GM12878 (cell line): Measurements from ENCODE around the gene CCDC9. TPM values are rescaled to one million over a fixed set of nuclear protein-coding genes. Genes with fewer than 3 reads are reported as not detected.

ENCODE experiments used
- ATAC-seq: fragments of 200-7000 bp; cut with Tn5 transposase; 3 replicates; pipeline ENCODE4 v1.9.1; 2020; ENCODE audit warnings: mild to moderate bottlenecking, moderate library complexity
- BruUV-seq: library from RNA; stranded (reverse); fragments of 400-500 nt; replicated peaks from 2 replicates; lab custom pipeline; 2021; lab: Mats Ljungman, UMichigan
- CTCF ChIA-PET: fragments of 300-600 bp; sonication (Branson Sonifier 250); formaldehyde crosslinking; extraction: SDS; loops from one replicate; lab custom pipeline; 2021; ENCODE audit warnings: inconsistent platforms; lab: Yijun Ruan, JAX
- POLR2A ChIA-PET: fragments of 350-600 bp; formaldehyde crosslinking; extraction: SDS; loops from one replicate; lab custom pipeline; 2021; ENCODE audit warnings: inconsistent platforms; lab: Charles Lee
- RAD21 ChIA-PET: fragments of 300-600 bp; sonication (Branson Sonifier 250); formaldehyde crosslinking; loops from one replicate; lab custom pipeline; 2023; ENCODE audit warnings: antibody characterized with exemption; ENCODE audit not compliant: unreplicated experiment; lab: Charles Lee
- SMC1A ChIA-PET: fragments of 300-600 bp; sonication (Branson Sonifier 250); formaldehyde crosslinking; loops from one replicate; lab custom pipeline; 2023; ENCODE audit not compliant: unreplicated experiment, uncharacterized antibody; lab: Charles Lee
- DNase-seq: peaks from one replicate; pipeline ENCODE4 v3.0.0-alpha.2; 2011; ENCODE audit warnings: low read depth, low spot score
- FAIRE-seq: peaks from 3 replicates; lab custom pipeline; 2011; peaks lifted over from hg19 to GRCh38; lab: Jason Lieb, UNC
- H2AFZ ChIP-seq: 2 replicates; pipeline ENCODE4 v1.6.0; 2011; ENCODE audit warnings: low read depth, low read length, control low read depth; ENCODE audit not compliant: control insufficient read depth
- H3K27ac ChIP-seq: 2 replicates; pipeline ENCODE4 v1.5.1; 2011; ENCODE audit warnings: control low read depth; ENCODE audit not compliant: control insufficient read depth, insufficient read depth
- H3K27me3 ChIP-seq, 2 experiments: replicated peaks in 1 of 2; 2 replicates each; pipeline versions ENCODE4 v1.6.0 to v1.6.1; 2011; ENCODE audit warnings: low read length in 1 of 2; ENCODE audit not compliant: control insufficient read depth in 2 of 2, insufficient read depth in 2 of 2
- H3K36me3 ChIP-seq, 2 experiments: 2 replicates each; pipeline ENCODE4 v1.5.1; 2011; ENCODE audit warnings: low read length in 1 of 2; ENCODE audit not compliant: control insufficient read depth in 2 of 2, insufficient read depth in 2 of 2
- H3K4me1 ChIP-seq: 2 replicates; pipeline ENCODE4 v1.6.1; 2011; ENCODE audit warnings: mild to moderate bottlenecking, low read length, moderate library complexity, mixed read lengths; ENCODE audit not compliant: control insufficient read depth, insufficient read depth
- H3K4me2 ChIP-seq: 2 replicates; pipeline ENCODE4 v1.6.0; 2011; ENCODE audit warnings: control low read depth; ENCODE audit not compliant: control insufficient read depth, insufficient read depth
- H3K4me3 ChIP-seq: fragments of 200-600 bp; sonication (generic); 2 replicates; pipeline ENCODE4 v1.5.1; 2016
- H3K79me2 ChIP-seq: 2 replicates; pipeline ENCODE4 v1.6.0; 2011; ENCODE audit warnings: low read length; ENCODE audit not compliant: control insufficient read depth, insufficient read depth
- H3K9ac ChIP-seq: 2 replicates; pipeline ENCODE4 v1.8.0; 2011; ENCODE audit warnings: low read length, control low read depth, mixed read lengths; ENCODE audit not compliant: control insufficient read depth, insufficient read depth
- H3K9me3 ChIP-seq: replicated peaks from 3 replicates; pipeline ENCODE4 v1.5.1; 2011; ENCODE audit warnings: mild to moderate bottlenecking, low read length; ENCODE audit not compliant: control insufficient read depth, insufficient read depth
- H4K20me1 ChIP-seq: 2 replicates; pipeline ENCODE4 v1.6.0; 2011; ENCODE audit not compliant: control insufficient read depth, insufficient read depth
- BACH1 ChIP-seq: fragments of 450-650 bp; IDR thresholded peaks from 2 replicates; pipeline ENCODE4 v1.6.1; 2017; ENCODE audit warnings: mild to moderate bottlenecking, borderline replicate concordance
- LARP7 ChIP-seq: fragments of 450-650 bp; IDR thresholded peaks from 2 replicates; pipeline ENCODE4 v1.6.1; 2017; ENCODE audit warnings: mild to moderate bottlenecking
- PBX3 ChIP-seq: IDR thresholded peaks from 2 replicates; pipeline ENCODE4 v1.6.1; 2011; ENCODE audit warnings: mild to moderate bottlenecking, low read depth, low read length, moderate library complexity; ENCODE audit not compliant: insufficient replicate concordance
- PML ChIP-seq: IDR thresholded peaks from 2 replicates; pipeline ENCODE4 v1.6.1; 2012; ENCODE audit warnings: low read length, inconsistent platforms
- POLR2A ChIP-seq: IDR thresholded peaks from 2 replicates; pipeline ENCODE4 v1.6.1; 2011; ENCODE audit warnings: low read depth, mild to moderate bottlenecking, low read length
- RELA ChIP-seq: fragments of 450-650 bp; IDR thresholded peaks from 2 replicates; pipeline ENCODE4 v1.8.0; 2014; ENCODE audit warnings: borderline replicate concordance; ENCODE audit not compliant: partially characterized antibody
- SP1 ChIP-seq: IDR thresholded peaks from one replicate; pipeline ENCODE4 v1.6.1; 2011; ENCODE audit warnings: low read depth, low read length
- TCF3 ChIP-seq: IDR thresholded peaks from 2 replicates; pipeline ENCODE4 v1.6.1; 2012; ENCODE audit warnings: low read depth, mild to moderate bottlenecking, low read length, borderline replicate concordance; ENCODE audit not compliant: insufficient read depth
- ZNF274 ChIP-seq: IDR thresholded peaks from one replicate; pipeline ENCODE4 v1.8.0; 2011; ENCODE audit not compliant: insufficient read length, insufficient read depth
- WGBS: methylation state at CpG from one replicate; pipeline ENCODE4 v1.1.6; 2016; ENCODE audit warnings: low lambda C conversion rate; ENCODE audit not compliant: insufficient replicate concordance, insufficient coverage; ENCODE audit errors: missing lambda C conversion rate; 5-methylcytosine and 5-hydroxymethylcytosine counted together
- in situ Hi-C: fragments of 300-500 bp; cut with MboI; formaldehyde crosslinking; loops from 9 replicates; pipeline ENCODE4 v1.14.3; 2018; ENCODE audit warnings: mixed read lengths
- intact Hi-C: fragments of 100-400 bp; cut with micrococcal nuclease; formaldehyde crosslinking; loops from one replicate; pipeline ENCODE4 v1.14.2; 2022; ENCODE audit not compliant: unreplicated experiment
- polyA plus RNA-seq, 11 experiments: library from polyadenylated mRNA; depleted of rRNA in 4 of 11; unstranded in 6 of 11; stranded (reverse) in 5 of 11; fragments of >200 nt; fragmentation: Nextera tagmentation in 4 of 11; fragmentation: Illumina TruSeq in 1 of 11; extraction: Ambion mirVana in 4 of 11; extraction: Trizol in 1 of 11; gene quantifications; 1 replicate in 1 of 11; 2 replicates in 10 of 11; pipeline versions ENCODE4 v1.2.1 to v1.2.3, GENCODE V29; 2011 to 2016; ENCODE audit warnings: inconsistent platforms in 2 of 11, missing spikeins in 2 of 11, low read depth in 1 of 11
- total RNA-seq, 4 experiments: library from RNA; depleted of rRNA in 3 of 4; stranded (reverse); fragments of >200 nt in 3 of 4; fragmentation: Illumina TruSeq in 1 of 4; extraction: Trizol in 1 of 4; gene quantifications; 2 replicates each; pipeline versions ENCODE4 v1.2.1 to v1.2.3, GENCODE V29; 2013 to 2021
- TF ChIP-seq, protein P1 (sequence below): fragments of 450-650 bp; IDR thresholded peaks from 2 replicates; pipeline ENCODE4 v1.6.1; 2018; ENCODE audit warnings: borderline replicate concordance, mild to moderate bottlenecking; ENCODE audit not compliant: partially characterized antibody
- TF ChIP-seq, protein P2 (sequence below): fragments of 450-650 bp; IDR thresholded peaks from 2 replicates; pipeline ENCODE4 v1.6.1; 2017; ENCODE audit warnings: borderline replicate concordance
- TF ChIP-seq, protein P3 (sequence below): fragments of 450-650 bp; conservative IDR thresholded peaks from 2 replicates; pipeline ENCODE4 v1.6.1; 2017; ENCODE audit warnings: mild to moderate bottlenecking, moderate library complexity
- TF ChIP-seq, protein P4 (sequence below): IDR thresholded peaks from 2 replicates; pipeline ENCODE4 v1.6.1; 2012; ENCODE audit warnings: low read depth, low read length, improper control_type of control experiment

Gene CCDC9
- total and polyA plus RNA-seq, 10 of the 15 experiments (the other 5 are each of a cell fraction or from before 2014, with no cell fraction given): 0.18 to 17.5 (median 7.1) TPM; not detected in 1

GRCh38 chr19:47274071-47274890 is 18.0 kb downstream of the CCDC9 start, which contains the start of gene INAFM1:
INAFM1 (plus strand) TSS chr19:47274885; CDS start chr19:47274920, 35 bp downstream.
- DNase-seq (peak; percentile 67), ATAC-seq (peak; percentile 87), FAIRE-seq (peak; percentile 80)
- in situ Hi-C loops: no loop called here
- Histone ChIP-seq H3K36me3 (peaks cover 0 to 1% of the 10 kb centered on the region in 2 experiments; a peak in 2 of 4 replicates), H3K27ac (peak within 1 kb of the TSS; percentile 99), H3K4me1 (peaks cover 10% of the 10 kb centered on the region), H3K4me2 (peak within 1 kb of the TSS; percentile 98), H3K27me3 (no peaks in the 10 kb centered on the region), H3K9me3 (no peaks in the 10 kb centered on the region), H2AFZ (peak within 1 kb of the TSS; percentile 78), H4K20me1 (peaks cover 4% of the 10 kb centered on the region; the same call in 1 of the 2 replicates), H3K4me3 (peak within 1 kb of the TSS; percentile 86), H3K9ac (peak within 1 kb of the TSS; percentile 99), H3K79me2 (no peaks in the 10 kb centered on the region; the same call in 1 of the 2 replicates)
- ChIA-PET CTCF (interaction anchor here (0.8 to 4.0 kb wide), 7 partner anchors 10 to 115 kb away, joined by 3 to 28 read pairs (median 4); partner anchors contain the start of genes CCDC9 and DHX34), RAD21 (interaction anchor here (0.5 to 2.4 kb wide), 15 partner anchors 10 to 244 kb away, joined by 3 to 39 read pairs (median 4); partner anchors contain the start of genes CCDC9 and DHX34), SMC1A (interaction anchor here (1.0 to 2.8 kb wide), 7 partner anchors 10 to 154 kb away, joined by 3 to 9 read pairs (median 5); partner anchors contain the start of gene CCDC9), POLR2A (interaction anchor here (0.6 to 3.6 kb wide), 18 partner anchors 12 to 654 kb away, joined by 3 to 39 read pairs (median 4); partner anchors contain the start of genes CCDC9 and DHX34)
- no TSS peak for BruUV-seq
- WGBS: under 1% methylated on average over 22 of the region's 72 CpGs
- intact Hi-C loops: no loop called here
- TF ChIP-seq, protein P1, sequence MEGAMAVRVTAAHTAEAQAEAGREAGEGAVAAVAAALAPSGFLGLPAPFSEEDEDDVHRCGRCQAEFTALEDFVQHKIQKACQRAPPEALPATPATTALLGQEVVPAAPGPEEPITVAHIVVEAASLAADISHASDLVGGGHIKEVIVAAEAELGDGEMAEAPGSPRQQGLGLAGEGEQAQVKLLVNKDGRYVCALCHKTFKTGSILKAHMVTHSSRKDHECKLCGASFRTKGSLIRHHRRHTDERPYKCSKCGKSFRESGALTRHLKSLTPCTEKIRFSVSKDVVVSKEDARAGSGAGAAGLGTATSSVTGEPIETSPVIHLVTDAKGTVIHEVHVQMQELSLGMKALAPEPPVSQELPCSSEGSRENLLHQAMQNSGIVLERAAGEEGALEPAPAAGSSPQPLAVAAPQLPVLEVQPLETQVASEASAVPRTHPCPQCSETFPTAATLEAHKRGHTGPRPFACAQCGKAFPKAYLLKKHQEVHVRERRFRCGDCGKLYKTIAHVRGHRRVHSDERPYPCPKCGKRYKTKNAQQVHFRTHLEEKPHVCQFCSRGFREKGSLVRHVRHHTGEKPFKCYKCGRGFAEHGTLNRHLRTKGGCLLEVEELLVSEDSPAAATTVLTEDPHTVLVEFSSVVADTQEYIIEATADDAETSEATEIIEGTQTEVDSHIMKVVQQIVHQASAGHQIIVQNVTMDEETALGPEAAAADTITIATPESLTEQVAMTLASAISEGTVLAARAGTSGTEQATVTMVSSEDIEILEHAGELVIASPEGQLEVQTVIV: peak; percentile 37
- TF ChIP-seq, protein P2, sequence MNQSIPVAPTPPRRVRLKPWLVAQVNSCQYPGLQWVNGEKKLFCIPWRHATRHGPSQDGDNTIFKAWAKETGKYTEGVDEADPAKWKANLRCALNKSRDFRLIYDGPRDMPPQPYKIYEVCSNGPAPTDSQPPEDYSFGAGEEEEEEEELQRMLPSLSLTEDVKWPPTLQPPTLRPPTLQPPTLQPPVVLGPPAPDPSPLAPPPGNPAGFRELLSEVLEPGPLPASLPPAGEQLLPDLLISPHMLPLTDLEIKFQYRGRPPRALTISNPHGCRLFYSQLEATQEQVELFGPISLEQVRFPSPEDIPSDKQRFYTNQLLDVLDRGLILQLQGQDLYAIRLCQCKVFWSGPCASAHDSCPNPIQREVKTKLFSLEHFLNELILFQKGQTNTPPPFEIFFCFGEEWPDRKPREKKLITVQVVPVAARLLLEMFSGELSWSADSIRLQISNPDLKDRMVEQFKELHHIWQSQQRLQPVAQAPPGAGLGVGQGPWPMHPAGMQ: no peak
- TF ChIP-seq, protein P3, sequence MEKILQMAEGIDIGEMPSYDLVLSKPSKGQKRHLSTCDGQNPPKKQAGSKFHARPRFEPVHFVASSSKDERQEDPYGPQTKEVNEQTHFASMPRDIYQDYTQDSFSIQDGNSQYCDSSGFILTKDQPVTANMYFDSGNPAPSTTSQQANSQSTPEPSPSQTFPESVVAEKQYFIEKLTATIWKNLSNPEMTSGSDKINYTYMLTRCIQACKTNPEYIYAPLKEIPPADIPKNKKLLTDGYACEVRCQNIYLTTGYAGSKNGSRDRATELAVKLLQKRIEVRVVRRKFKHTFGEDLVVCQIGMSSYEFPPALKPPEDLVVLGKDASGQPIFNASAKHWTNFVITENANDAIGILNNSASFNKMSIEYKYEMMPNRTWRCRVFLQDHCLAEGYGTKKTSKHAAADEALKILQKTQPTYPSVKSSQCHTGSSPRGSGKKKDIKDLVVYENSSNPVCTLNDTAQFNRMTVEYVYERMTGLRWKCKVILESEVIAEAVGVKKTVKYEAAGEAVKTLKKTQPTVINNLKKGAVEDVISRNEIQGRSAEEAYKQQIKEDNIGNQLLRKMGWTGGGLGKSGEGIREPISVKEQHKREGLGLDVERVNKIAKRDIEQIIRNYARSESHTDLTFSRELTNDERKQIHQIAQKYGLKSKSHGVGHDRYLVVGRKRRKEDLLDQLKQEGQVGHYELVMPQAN: peak; percentile 58
- TF ChIP-seq, protein P4, sequence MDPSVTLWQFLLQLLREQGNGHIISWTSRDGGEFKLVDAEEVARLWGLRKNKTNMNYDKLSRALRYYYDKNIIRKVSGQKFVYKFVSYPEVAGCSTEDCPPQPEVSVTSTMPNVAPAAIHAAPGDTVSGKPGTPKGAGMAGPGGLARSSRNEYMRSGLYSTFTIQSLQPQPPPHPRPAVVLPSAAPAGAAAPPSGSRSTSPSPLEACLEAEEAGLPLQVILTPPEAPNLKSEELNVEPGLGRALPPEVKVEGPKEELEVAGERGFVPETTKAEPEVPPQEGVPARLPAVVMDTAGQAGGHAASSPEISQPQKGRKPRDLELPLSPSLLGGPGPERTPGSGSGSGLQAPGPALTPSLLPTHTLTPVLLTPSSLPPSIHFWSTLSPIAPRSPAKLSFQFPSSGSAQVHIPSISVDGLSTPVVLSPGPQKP: 0 out of 2 replicates have a peak, but pooled peaks have one; percentile 48
- peak; percentile 83 for TF ChIP-seq POLR2A
- no peak for TF ChIP-seq LARP7
- TF ChIP-seq PML: no peak
- TF ChIP-seq TCF3: no peak
- TF ChIP-seq SP1: peak; percentile 68
- no peak for TF ChIP-seq PBX3
- TF ChIP-seq RELA: peak; percentile 29
- TF ChIP-seq BACH1: peak; percentile 85
- no peak for TF ChIP-seq ZNF274
